AG04449 (cell line): ENCODE data around the gene RBM25.

Experiments
- CTCF ChIA-PET: fragments of 350-600 bp; formaldehyde crosslinking; extraction: SDS; loops from one replicate; lab custom pipeline; 2021; ENCODE audit warnings: antibody characterized with exemption; lab: Yijun Ruan, JAX
- POLR2A ChIA-PET: fragments of 400-600, 350-600 bp; formaldehyde crosslinking; extraction: SDS; loops from one replicate; lab custom pipeline; 2020; ENCODE audit warnings: antibody characterized with exemption, inconsistent platforms; lab: Yijun Ruan, JAX
- DNase-seq: peaks from one replicate; pipeline ENCODE4 v3.0.0-alpha.2; 2010; ENCODE audit warnings: low read depth, low spot score
- H3K4me3 ChIP-seq: 2 replicates; pipeline ENCODE4 v1.5.1; 2011; ENCODE audit warnings: low read depth, mild to moderate bottlenecking, control low read depth, low read length
- TF ChIP-seq, protein P1 (sequence below): IDR thresholded peaks from one replicate; pipeline ENCODE4 v1.5.1; 2011; ENCODE audit warnings: mild to moderate bottlenecking, moderate library complexity, low read length, control low read depth, inconsistent platforms; ENCODE audit not compliant: insufficient read depth; ENCODE audit errors: missing control alignments

RBM25 gene

DNA sequence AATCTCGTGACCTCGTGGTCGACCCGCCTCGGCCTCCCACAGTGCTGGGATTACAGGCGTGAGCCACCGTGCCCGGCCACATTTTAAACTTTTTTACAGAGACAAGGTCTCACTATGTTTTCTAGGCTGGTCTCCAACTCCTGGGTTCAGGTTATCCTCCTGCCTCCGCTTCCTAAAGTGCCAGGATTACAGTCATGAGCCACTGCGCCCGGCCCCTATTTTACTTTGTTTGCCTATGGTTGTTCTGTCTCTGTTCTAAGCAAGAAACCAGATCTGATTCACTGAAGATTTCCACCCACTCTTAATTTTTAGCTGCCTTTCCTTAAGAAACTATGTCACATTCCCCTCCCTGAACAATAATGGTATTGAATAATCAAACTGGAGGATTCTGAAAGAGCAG is 39.1 kb downstream of the RBM25 start:
- DNase-seq: no peak
- POLR2A ChIA-PET: no interaction called here
- CTCF ChIA-PET: no interaction called here
- no peak overlapping the region for H3K4me3 ChIP-seq
- TF ChIP-seq, protein P1, sequence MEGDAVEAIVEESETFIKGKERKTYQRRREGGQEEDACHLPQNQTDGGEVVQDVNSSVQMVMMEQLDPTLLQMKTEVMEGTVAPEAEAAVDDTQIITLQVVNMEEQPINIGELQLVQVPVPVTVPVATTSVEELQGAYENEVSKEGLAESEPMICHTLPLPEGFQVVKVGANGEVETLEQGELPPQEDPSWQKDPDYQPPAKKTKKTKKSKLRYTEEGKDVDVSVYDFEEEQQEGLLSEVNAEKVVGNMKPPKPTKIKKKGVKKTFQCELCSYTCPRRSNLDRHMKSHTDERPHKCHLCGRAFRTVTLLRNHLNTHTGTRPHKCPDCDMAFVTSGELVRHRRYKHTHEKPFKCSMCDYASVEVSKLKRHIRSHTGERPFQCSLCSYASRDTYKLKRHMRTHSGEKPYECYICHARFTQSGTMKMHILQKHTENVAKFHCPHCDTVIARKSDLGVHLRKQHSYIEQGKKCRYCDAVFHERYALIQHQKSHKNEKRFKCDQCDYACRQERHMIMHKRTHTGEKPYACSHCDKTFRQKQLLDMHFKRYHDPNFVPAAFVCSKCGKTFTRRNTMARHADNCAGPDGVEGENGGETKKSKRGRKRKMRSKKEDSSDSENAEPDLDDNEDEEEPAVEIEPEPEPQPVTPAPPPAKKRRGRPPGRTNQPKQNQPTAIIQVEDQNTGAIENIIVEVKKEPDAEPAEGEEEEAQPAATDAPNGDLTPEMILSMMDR: no peak

DNA sequence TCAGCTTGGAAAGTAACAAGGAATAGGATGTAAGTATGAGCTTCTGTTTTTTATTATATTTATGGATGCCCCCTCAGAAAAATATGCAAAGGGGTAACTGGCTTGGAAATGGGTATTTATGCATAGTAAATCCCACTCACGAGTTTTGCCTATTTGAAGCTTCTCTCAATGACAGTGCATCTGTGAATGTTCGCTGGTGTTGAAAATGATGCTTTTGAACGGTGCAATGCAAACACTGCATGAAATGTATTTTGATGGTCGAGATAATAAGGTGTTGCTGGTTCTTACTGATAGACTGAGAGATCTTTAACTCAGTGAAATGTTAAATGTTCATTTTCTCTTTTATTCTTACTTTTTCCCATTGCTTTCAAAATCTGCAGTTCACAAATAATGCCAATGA is 42.0 kb downstream of the RBM25 start:
- ChIA-PET CTCF (interaction anchor here (0.7 to 1.1 kb wide), 2 partner anchors 17 to 23 kb away, joined by 3 read pairs; no protein-coding TSS in a partner anchor), POLR2A (no interaction called here)
- DNase-seq: no peak
- TF ChIP-seq, protein P1: no peak
- no peak overlapping the region for H3K4me3 ChIP-seq

DNA sequence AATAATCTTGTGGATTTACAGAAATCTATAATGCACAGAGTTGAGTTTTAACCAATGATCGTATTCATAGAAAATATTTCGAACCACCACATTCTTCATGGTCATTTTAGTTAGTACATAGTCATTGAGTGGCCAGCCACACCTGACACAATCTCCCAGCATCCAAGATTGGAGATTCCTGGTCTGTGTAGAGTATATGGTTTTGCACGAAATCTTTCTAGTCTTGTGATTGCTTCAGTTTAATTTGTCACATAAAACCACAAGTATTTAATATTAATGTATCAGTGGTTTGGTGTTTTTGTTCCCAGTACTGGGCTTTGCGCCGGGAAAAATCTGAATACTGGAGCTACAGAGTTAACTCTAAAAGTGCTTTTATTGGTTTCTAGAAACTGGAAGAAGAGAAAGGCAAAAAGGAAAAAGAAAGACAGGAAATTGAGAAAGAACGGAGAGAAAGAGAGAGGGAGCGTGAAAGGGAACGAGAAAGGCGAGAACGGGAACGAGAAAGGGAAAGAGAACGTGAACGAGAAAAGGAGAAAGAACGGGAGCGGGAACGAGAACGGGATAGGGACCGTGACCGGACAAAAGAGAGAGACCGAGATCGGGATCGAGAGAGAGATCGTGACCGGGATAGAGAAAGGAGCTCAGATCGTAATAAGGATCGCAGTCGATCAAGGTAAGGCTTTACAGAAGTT is 44.6 kb downstream of the RBM25 start:
- no peak overlapping the region for H3K4me3 ChIP-seq
- ChIA-PET POLR2A (no interaction called here), CTCF (no interaction called here)
- TF ChIP-seq, protein P1: no peak
- DNase-seq: no peak

DNA sequence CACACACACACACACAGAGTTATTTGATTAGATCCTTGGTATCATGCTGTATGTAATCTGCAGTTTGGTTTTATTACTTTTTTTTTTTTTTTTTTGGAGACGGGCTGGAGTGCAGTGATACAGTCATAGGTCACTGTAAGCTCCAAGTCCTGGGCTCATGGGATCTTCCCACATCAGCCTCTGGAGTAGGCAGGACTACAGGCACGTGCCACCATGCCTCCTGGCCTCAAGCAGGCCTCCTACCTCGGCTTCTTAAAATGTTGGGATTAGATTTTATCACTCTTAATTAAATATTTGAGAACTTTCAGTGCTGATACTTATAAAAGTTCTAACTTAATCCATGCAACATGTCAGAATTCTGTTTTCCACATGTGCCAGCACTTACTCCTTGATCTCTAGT is 46.7 kb downstream of the RBM25 start:
- DNase-seq: no peak
- TF ChIP-seq, protein P1: no peak
- no peak overlapping the region for H3K4me3 ChIP-seq
- ChIA-PET CTCF (interaction anchor here (0.7 kb wide), 1 partner anchor 12 kb away, joined by 3 read pairs; no protein-coding TSS in a partner anchor), POLR2A (no interaction called here)

DNA sequence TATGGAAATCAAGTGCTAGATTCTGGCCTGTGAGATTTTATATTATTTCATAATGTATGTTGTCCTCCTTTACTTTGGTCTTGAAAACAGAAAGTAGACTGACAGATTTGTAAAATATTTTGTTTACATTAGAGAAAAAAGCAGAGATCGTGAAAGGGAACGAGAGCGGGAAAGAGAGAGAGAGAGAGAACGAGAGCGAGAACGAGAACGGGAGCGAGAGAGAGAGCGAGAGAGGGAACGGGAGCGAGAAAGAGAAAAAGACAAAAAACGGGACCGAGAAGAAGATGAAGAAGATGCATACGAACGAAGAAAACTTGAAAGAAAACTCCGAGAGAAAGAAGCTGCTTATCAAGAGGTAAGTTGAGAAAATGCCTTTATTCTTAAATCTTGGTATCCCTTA is 47.4 kb downstream of the RBM25 start:
- no peak overlapping the region for H3K4me3 ChIP-seq
- CTCF ChIA-PET: interaction anchor here (0.8 kb wide), 1 partner anchor 591 kb away, joined by 3 read pairs; no protein-coding TSS in a partner anchor
- no peak for DNase-seq
- POLR2A ChIA-PET: no interaction called here
- TF ChIP-seq, protein P1: no peak

DNA sequence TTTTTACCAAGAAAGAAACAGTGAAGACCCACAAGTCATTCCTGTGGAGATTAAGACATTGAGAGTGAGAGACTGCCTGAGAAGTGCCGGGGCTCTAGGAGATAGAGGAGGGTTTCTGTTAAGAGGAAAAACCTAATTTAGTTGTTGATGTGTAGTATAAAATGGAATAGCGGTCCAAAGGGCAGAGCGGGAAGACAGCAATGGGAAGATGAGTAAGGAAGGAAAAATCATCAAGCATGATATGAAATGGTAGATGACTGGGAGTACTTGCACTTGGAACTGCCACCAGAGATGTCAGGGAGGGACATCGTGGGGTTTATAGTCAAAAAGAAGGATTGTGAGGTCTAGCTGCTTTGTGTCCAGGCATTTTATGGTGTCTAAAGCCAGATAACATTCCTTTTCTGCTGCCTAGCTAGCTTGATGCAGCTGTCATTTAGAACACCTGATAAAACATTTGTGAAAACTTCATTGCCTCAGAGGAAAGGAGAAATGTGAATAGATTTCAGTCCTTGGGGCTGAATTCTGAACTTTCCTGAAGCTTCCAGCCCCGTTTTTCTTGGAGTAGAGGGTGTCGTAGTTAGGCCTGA is 57.8 kb downstream of the RBM25 start:
- no peak for DNase-seq
- ChIA-PET POLR2A (no interaction called here), CTCF (interaction anchor here (0.9 to 1.2 kb wide), 3 partner anchors 9 to 17 kb away, joined by 3 read pairs; no protein-coding TSS in a partner anchor)
- TF ChIP-seq, protein P1: no peak
- H3K4me3 ChIP-seq: no peak overlapping the region
